GM12891 (cell line): ENCODE data around the gene ATG16L1.

Source experiments
- PAX5 ChIP-seq: IDR thresholded peaks from 2 replicates; pipeline ENCODE4 v1.6.1; 2011; ENCODE audit warnings: low read length, moderate library complexity, mild to moderate bottlenecking; ENCODE audit not compliant: insufficient read depth, severe bottlenecking
- POLR2A ChIP-seq: IDR thresholded peaks from 2 replicates; pipeline ENCODE4 v1.6.1; 2011; ENCODE audit warnings: low read depth, low read length, control low read depth
- POLR2AphosphoS5 ChIP-seq: IDR thresholded peaks from 2 replicates; pipeline ENCODE4 v1.6.1; 2011; ENCODE audit warnings: low read depth, low read length, control low read depth
- POU2F2 ChIP-seq: IDR thresholded peaks from 2 replicates; pipeline ENCODE4 v1.6.1; 2011; ENCODE audit warnings: low read depth, mild to moderate bottlenecking, control low read depth, low read length, moderate library complexity
- SPI1 ChIP-seq: IDR thresholded peaks from 2 replicates; pipeline ENCODE4 v1.6.1; 2011; ENCODE audit warnings: low read depth, low read length, control low read depth
- TAF1 ChIP-seq: IDR thresholded peaks from 2 replicates; pipeline ENCODE4 v1.6.1; 2011; ENCODE audit warnings: low read depth, low read length, control low read depth

DNA sequence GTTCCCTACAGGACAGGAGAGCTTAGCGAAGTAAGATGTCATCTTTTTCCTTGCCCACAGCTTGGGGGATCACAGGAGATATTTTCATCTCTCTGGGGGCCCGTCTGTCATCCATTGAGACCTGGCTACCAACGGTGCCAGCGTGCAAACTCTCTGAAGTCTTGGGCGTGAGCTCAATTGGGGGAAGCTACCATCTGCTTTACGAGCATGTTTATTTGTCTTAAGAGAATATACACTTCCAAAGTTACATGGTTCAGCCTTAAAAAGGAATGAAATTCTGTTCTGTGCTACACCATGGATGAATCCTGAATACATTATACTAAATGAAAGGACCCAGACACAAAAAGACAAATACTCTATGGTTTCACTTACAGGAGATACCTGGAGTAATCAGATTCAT lies 69.7 kb downstream of the ATG16L1 start:
- TF ChIP-seq POLR2A (no peak), PAX5 (no peak), SPI1 (no peak), POLR2AphosphoS5 (no peak), TAF1 (no peak), POU2F2 (no peak)
